Omental fat pad (tissue), 4 donors: ENCODE measurements around the gene FCHSD1. TPM values are rescaled to one million over a fixed set of nuclear protein-coding genes. Genes with fewer than 3 reads are reported as not detected.
A peak's percentile ranks its signal among the peaks of the same experiment; 100 is the strongest.

ENCODE experiments used
- ATAC-seq: fragments of 150-250 bp; one replicate; pipeline ENCODE4 v1.9.1; 2016; ENCODE audit warnings: mild to moderate bottlenecking, moderate library complexity; ENCODE audit not compliant: low FRiP score
- DNase-seq: peaks from one replicate; pipeline ENCODE4 v3.0.0-alpha.2; 2019; ENCODE audit warnings: low spot score
- CTCF ChIP-seq, 3 donors: fragments of 450-650 bp; IDR thresholded peaks; one replicate each; pipeline ENCODE4 v1.5.1; 2016 to 2017; ENCODE audit warnings: antibody characterized with exemption in 3 of 3, mild to moderate bottlenecking in 3 of 3, moderate library complexity in 2 of 3
- total RNA-seq, 4 donors: library from RNA; depleted of rRNA; stranded (reverse); fragments of >200 nt; gene quantifications; one replicate each; pipeline ENCODE4 v1.1.0, GENCODE V29; 2016

FCHSD1 gene
- total RNA-seq, 4 donors from 2014 or later: 11.2 to 19.7 (median 15.5) TPM

- TF ChIP-seq CTCF (IDR thresholded peaks at IDR 0.05): peak in 1 of 3 donors; percentile 70
- ATAC-seq (peak; percentile 69), DNase-seq (peak; percentile 67)
Observed at GRCh38 chr5:141664733-141665461, 13.7 kb upstream of the FCHSD1 start.

- DNase-seq: no peak
- TF ChIP-seq CTCF (IDR thresholded peaks at IDR 0.05): no peak
- ATAC-seq: no peak
Observed at GRCh38 chr5:141663506-141663905, 12.3 kb upstream of the FCHSD1 start.

- no peak for TF ChIP-seq CTCF (IDR thresholded peaks at IDR 0.05)
- ATAC-seq (no peak), DNase-seq (no peak)
Observed at GRCh38 chr5:141662028-141662427, 10.8 kb upstream of the FCHSD1 start.

GRCh38 chr5:141657937-141658545 lies 6.8 kb upstream of the FCHSD1 start:
- DNase-seq: no peak
- TF ChIP-seq CTCF (IDR thresholded peaks at IDR 0.05): no peak
- no peak for ATAC-seq

- DNase-seq (no peak), ATAC-seq (no peak)
- no peak for TF ChIP-seq CTCF (IDR thresholded peaks at IDR 0.05)
Observed at GRCh38 chr5:141657404-141657803, 6.2 kb upstream of the FCHSD1 start.

GRCh38 chr5:141656396-141656795 lies 5.2 kb upstream of the FCHSD1 start:
- no peak for DNase-seq
- TF ChIP-seq CTCF (IDR thresholded peaks at IDR 0.05): no peak
- ATAC-seq: no peak

GRCh38 chr5:141655020-141655419 lies 3.8 kb upstream of the FCHSD1 start:
- DNase-seq (no peak), ATAC-seq (no peak)

More at GRCh38 chr5:141655020-141655419, 3.8 kb upstream of the FCHSD1 start:
- TF ChIP-seq CTCF (IDR thresholded peaks at IDR 0.05): no peak
